Suprapubic skin (tissue), 4 donors: ENCODE data around the gene PNP. TPM values are rescaled to one million over a fixed set of nuclear protein-coding genes. Genes with fewer than 3 reads are reported as not detected.

ENCODE experiments used
- DNase-seq, 2 donors: peaks; one replicate each; pipeline ENCODE4 v3.0.0-alpha.2; 2019; ENCODE audit warnings: low spot score in 2 of 2
- H3K27ac ChIP-seq: fragments of 200-600 bp; sonication (generic); one replicate; pipeline ENCODE4 v1.5.1; 2019
- H3K27me3 ChIP-seq: fragments of 200-600 bp; sonication (generic); one replicate; pipeline ENCODE4 v1.5.1; 2019
- H3K36me3 ChIP-seq: fragments of 200-600 bp; sonication (generic); one replicate; pipeline ENCODE4 v1.5.1; 2019
- H3K4me1 ChIP-seq: fragments of 200-600 bp; sonication (generic); one replicate; pipeline ENCODE4 v1.5.1; 2019
- H3K4me3 ChIP-seq: fragments of 200-600 bp; sonication (generic); one replicate; pipeline ENCODE4 v1.5.1; 2019; ENCODE audit warnings: mild to moderate bottlenecking
- H3K9me3 ChIP-seq: fragments of 200-600 bp; sonication (generic); one replicate; pipeline ENCODE4 v1.5.1; 2019
- EP300 ChIP-seq: sonication (generic); formaldehyde crosslinking; IDR thresholded peaks from one replicate; pipeline ENCODE4 v1.6.1; 2017; ENCODE audit warnings: antibody characterized with exemption
- POLR2A ChIP-seq, 2 donors: fragments of 450-650 bp; IDR thresholded peaks; one replicate each; pipeline ENCODE4 v1.6.1; 2017; ENCODE audit warnings: antibody characterized with exemption in 2 of 2, mild to moderate bottlenecking in 2 of 2, moderate library complexity in 2 of 2
- POLR2AphosphoS5 ChIP-seq, 3 donors: sonication (generic); formaldehyde crosslinking; IDR thresholded peaks; one replicate each; pipeline ENCODE4 v1.6.1; 2017; ENCODE audit warnings: antibody characterized with exemption in 3 of 3
- WGBS: methylation state at CpG from one replicate; pipeline ENCODE4 v1.1.5; 2018; 5-methylcytosine and 5-hydroxymethylcytosine counted together
- total RNA-seq, 4 donors: library from RNA; depleted of rRNA; stranded (reverse); fragments of >200 nt; gene quantifications; one replicate each; pipeline ENCODE4 v1.1.0, GENCODE V29; 2016
- TF ChIP-seq, protein P1 (sequence below), 2 donors: fragments of 200-600 bp in 1 of 2; fragments of 450-650 bp in 1 of 2; sonication (generic) in 1 of 2; IDR thresholded peaks; one replicate each; pipeline ENCODE4 v1.5.1; 2016 to 2019; ENCODE audit warnings: antibody characterized with exemption in 2 of 2, mild to moderate bottlenecking in 1 of 2, moderate library complexity in 1 of 2

PNP gene
- total RNA-seq, 4 donors from 2014 or later: 26.9 to 83.4 (median 52.9) TPM

DNA sequence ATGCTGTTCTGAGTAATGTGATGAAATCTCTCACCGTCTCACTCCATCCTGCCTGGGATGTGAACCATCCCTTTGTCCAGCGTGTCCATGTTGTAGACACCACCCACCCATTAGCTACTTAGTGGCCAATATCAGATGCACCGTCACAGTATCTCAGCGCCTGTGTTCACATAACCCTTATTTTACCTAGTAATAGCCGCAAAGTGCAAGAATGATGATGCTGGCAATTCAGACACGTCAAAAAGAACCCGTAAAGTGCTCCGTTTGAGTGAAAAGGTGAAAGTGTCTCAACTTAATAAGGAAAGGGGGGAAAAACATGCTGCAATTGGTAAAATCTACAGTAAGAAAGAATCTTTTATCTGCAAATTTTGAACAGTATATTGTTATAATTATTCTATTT lies 39.2 kb downstream of the PNP start:
- Histone ChIP-seq H3K4me1 (no peaks in the 10 kb centered on the region), H3K9me3 (no peaks in the 10 kb centered on the region), H3K36me3 (no peaks in the 10 kb centered on the region), H3K4me3 (no peak overlapping the region), H3K27ac (no peak overlapping the region), H3K27me3 (no peaks in the 10 kb centered on the region)
- TF ChIP-seq POLR2AphosphoS5 (IDR thresholded peaks at IDR 0.05) (no peak), EP300 (no peak), POLR2A (IDR thresholded peaks at IDR 0.05) (no peak)
- TF ChIP-seq, protein P1, sequence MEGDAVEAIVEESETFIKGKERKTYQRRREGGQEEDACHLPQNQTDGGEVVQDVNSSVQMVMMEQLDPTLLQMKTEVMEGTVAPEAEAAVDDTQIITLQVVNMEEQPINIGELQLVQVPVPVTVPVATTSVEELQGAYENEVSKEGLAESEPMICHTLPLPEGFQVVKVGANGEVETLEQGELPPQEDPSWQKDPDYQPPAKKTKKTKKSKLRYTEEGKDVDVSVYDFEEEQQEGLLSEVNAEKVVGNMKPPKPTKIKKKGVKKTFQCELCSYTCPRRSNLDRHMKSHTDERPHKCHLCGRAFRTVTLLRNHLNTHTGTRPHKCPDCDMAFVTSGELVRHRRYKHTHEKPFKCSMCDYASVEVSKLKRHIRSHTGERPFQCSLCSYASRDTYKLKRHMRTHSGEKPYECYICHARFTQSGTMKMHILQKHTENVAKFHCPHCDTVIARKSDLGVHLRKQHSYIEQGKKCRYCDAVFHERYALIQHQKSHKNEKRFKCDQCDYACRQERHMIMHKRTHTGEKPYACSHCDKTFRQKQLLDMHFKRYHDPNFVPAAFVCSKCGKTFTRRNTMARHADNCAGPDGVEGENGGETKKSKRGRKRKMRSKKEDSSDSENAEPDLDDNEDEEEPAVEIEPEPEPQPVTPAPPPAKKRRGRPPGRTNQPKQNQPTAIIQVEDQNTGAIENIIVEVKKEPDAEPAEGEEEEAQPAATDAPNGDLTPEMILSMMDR (IDR thresholded peaks at IDR 0.05): no peak
- 93% methylated on average over 8 of the region's 8 CpGs for WGBS
- DNase-seq: no peak

DNA sequence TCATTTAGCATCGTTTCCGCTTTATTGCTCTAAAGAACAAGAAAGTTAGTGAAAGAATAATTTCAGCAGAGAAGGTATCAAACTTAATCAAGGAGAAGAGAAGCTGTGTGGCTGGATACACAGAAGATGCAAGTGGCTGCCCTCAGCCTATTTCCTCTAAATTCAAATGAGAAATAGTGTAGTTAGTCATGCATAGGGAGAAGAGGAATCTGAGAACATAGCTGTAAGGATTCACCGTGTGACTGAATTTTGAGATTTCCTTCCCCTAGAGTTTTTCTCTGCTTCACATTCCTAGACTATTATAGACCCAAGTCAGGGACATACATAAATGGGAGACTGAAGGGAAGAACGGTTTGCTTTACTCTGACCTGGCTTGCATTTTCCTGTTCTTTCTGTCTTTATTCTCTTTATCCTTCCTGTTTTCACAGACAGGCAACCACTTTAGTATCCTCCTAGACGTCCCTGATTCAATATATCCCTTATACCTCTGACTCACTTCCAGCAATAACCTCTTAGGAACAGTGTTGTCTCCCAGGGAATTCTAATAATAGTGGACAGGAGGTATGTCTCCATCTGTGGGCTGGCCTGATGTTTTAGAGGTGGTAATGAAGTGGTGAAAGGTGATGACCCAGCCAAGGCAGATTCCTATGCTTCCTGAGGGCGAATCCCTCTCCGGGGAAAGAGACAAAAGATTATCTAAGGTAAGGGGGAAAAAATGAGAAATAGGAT lies 43.1 kb downstream of the PNP start:
- Histone ChIP-seq H3K36me3 (no peaks in the 10 kb centered on the region), H3K27ac (no peak overlapping the region), H3K27me3 (no peaks in the 10 kb centered on the region), H3K9me3 (no peaks in the 10 kb centered on the region), H3K4me1 (no peaks in the 10 kb centered on the region), H3K4me3 (no peak overlapping the region)
- 67% methylated on average over 7 of the region's 7 CpGs for WGBS
- DNase-seq: no peak
- no peak for TF ChIP-seq EP300
- no peak for TF ChIP-seq POLR2A (IDR thresholded peaks at IDR 0.05)
- no peak for TF ChIP-seq POLR2AphosphoS5 (IDR thresholded peaks at IDR 0.05)
- TF ChIP-seq, protein P1 (IDR thresholded peaks at IDR 0.05): no peak

DNA sequence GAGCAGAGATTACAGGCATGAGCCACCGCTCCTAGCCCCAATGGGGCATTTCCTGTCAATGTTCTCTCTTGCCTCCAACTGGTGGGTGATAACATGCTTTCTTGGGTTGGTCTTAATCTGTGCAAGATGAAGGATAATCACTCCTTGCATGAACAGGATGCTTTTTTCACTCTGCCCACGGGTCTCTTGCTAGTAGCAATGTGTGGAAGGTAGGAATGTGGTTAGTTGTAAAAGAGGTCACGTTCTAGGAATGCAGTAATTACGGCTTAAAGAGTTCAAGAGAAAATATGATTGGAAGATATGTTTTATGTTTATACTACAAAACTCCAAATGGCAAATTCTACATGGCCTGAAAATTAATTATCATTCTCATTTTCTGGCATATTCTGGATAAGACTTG lies 46.6 kb downstream of the PNP start:
- Histone ChIP-seq H3K4me3 (no peak overlapping the region), H3K27me3 (no peaks in the 10 kb centered on the region), H3K27ac (no peak overlapping the region), H3K36me3 (no peaks in the 10 kb centered on the region), H3K9me3 (no peaks in the 10 kb centered on the region), H3K4me1 (no peaks in the 10 kb centered on the region)
- WGBS: 56% methylated on average over 4 of the region's 4 CpGs
- DNase-seq: no peak
- no peak for TF ChIP-seq POLR2AphosphoS5 (IDR thresholded peaks at IDR 0.05)
- no peak for TF ChIP-seq POLR2A (IDR thresholded peaks at IDR 0.05)
- no peak for TF ChIP-seq EP300
- TF ChIP-seq, protein P1 (IDR thresholded peaks at IDR 0.05): no peak

DNA sequence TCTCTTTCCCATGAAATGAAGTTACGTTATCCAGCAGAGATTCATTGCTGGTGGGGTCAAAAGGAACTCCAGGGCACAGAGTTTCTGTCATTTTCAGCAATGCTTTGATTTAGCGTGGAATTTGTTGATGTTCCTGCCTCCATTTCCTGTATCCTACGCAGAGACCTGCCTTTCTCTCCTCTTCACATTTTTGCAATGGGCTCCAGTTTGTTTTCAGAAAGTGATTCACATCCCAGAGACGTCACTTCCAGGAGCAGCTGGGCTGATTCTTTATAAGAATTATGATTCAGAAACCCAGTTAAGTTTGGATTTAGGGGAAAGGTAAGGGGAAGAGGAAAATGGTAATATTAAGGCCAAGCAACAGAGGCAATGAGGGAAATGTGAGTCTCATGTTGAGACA lies 47.7 kb downstream of the PNP start:
- no peaks in the 10 kb centered on the region for H3K36me3 ChIP-seq
- no peaks in the 10 kb centered on the region for H3K9me3 ChIP-seq
- 64% methylated on average over 4 of the region's 4 CpGs for WGBS
- TF ChIP-seq POLR2AphosphoS5 (IDR thresholded peaks at IDR 0.05): no peak
- TF ChIP-seq, protein P1 (IDR thresholded peaks at IDR 0.05): no peak
- no peak for TF ChIP-seq POLR2A (IDR thresholded peaks at IDR 0.05)
- no peaks in the 10 kb centered on the region for H3K27me3 ChIP-seq
- H3K27ac ChIP-seq: no peak overlapping the region
- H3K4me3 ChIP-seq: no peak overlapping the region
- H3K4me1 ChIP-seq: no peaks in the 10 kb centered on the region
- no peak for DNase-seq

DNA sequence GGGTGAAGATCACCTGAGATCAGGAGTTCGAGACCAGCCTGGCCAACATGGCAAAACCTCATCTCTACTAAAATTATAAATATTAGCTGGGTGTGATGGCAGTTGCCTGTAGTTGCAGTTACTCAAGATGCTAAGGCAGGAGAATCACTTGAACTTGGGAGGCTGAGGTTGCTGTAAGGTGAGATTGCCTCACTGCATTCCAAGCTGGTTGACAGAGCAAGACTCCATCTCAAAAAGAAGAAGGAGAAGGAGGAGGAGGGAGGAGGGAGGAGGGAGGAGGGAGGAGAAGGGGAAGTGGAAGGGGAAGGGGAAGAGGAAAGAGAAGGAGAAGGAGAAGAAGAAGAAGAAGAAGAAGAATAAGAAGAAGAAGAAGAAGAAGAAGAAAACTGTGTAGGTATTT lies 53.1 kb downstream of the PNP start:
- Histone ChIP-seq H3K4me1 (no peaks in the 10 kb centered on the region), H3K9me3 (no peaks in the 10 kb centered on the region), H3K27ac (no peak overlapping the region), H3K36me3 (no peaks in the 10 kb centered on the region), H3K4me3 (no peak overlapping the region), H3K27me3 (peaks cover 3% of the 10 kb centered on the region)
- TF ChIP-seq EP300 (no peak), POLR2AphosphoS5 (IDR thresholded peaks at IDR 0.05) (no peak), POLR2A (IDR thresholded peaks at IDR 0.05) (no peak)
- TF ChIP-seq, protein P1 (IDR thresholded peaks at IDR 0.05): no peak
- 77% methylated on average over 1 of the region's 1 CpG for WGBS
- DNase-seq: no peak
